CD4-positive, alpha-beta T cell treated with Interferon alpha-2 for 1 hour (primary cell): ENCODE results near the gene OR1F1.
"Not testable (repeated sequence)": the region's sequence is repeated elsewhere in the genome, so short reads cannot be mapped to it uniquely, and the experiment has no call there.

Source experiments
- DNase-seq, 2 donors: peaks; one replicate each; pipeline ENCODE4 v3.0.0-alpha.2; 2020 to 2022

Gene OR1F1

GRCh38 chr16:3175157-3176093, 12.6 kb upstream of the OR1F1 start:
- peak in 1 of 2 donors; percentile 18 for DNase-seq

- no peak for DNase-seq
Observed at GRCh38 chr16:3179651-3180050, 8.4 kb upstream of the OR1F1 start.

- no peak for DNase-seq
Observed at GRCh38 chr16:3180445-3180878, 7.5 kb upstream of the OR1F1 start.

GRCh38 chr16:3182293-3182607, 5.8 kb upstream of the OR1F1 start:
- DNase-seq = not testable (repeated sequence)

GRCh38 chr16:3182608-3183444, 5.2 kb upstream of the OR1F1 start:
- peak; percentile 49 to 61 for DNase-seq

GRCh38 chr16:3183445-3184139, 4.4 kb upstream of the OR1F1 start:
- DNase-seq = no peak

- DNase-seq = no peak
Observed at GRCh38 chr16:3186946-3187690, 886 bp upstream of the OR1F1 start.

- no peak for DNase-seq
Observed at GRCh38 chr16:3188675-3188924, 596 bp downstream of the OR1F1 start.

- DNase-seq = peak; percentile 6 to 45
Observed at GRCh38 chr16:3188925-3189825, 1.2 kb downstream of the OR1F1 start.

GRCh38 chr16:3189869-3190268, 1.9 kb downstream of the OR1F1 start:
- DNase-seq = peak in 1 of 2 donors; percentile 14

GRCh38 chr16:3190949-3191353, 2.9 kb downstream of the OR1F1 start:
- DNase-seq = peak in 1 of 2 donors; percentile 39

GRCh38 chr16:3192476-3193019, 4.5 kb downstream of the OR1F1 start:
- no peak for DNase-seq

- no peak for DNase-seq
Observed at GRCh38 chr16:3193221-3194212, 5.5 kb downstream of the OR1F1 start.

GRCh38 chr16:3194792-3195191, 6.8 kb downstream of the OR1F1 start:
- no peak for DNase-seq

GRCh38 chr16:3195975-3196374, 8.0 kb downstream of the OR1F1 start:
- DNase-seq = no peak

GRCh38 chr16:3197694-3198333, 9.8 kb downstream of the OR1F1 start:
- DNase-seq = not testable (repeated sequence)

GRCh38 chr16:3198334-3199072, 10.5 kb downstream of the OR1F1 start:
- DNase-seq = no peak

- no peak for DNase-seq
Observed at GRCh38 chr16:3202903-3203539, 15.0 kb downstream of the OR1F1 start.
